T47D (cell line): ENCODE results near the gene CTRB2.
"Not testable (repeated sequence)": the region's sequence is repeated elsewhere in the genome, so short reads cannot be mapped to it uniquely, and the experiment has no call there.

Experiments
- DNase-seq, 2 experiments: peaks; one replicate each; pipeline versions ENCODE4 v3.0.0 to v3.0.0-alpha.2; 2011 to 2012; ENCODE audit warnings: low read depth in 1 of 2, low spot score in 1 of 2
- JUND ChIP-seq: IDR thresholded peaks from 2 replicates; pipeline ENCODE4 v1.6.1; 2012; ENCODE audit warnings: low read depth
- in situ Hi-C: cut with HindIII; loops from 2 replicates; pipeline ENCODE4 v1.10.0; 2016; ENCODE audit warnings: low sequenced_read_pairs, low pct_unique_long_range_greater_than_20kb

The CTRB2 gene

DNA sequence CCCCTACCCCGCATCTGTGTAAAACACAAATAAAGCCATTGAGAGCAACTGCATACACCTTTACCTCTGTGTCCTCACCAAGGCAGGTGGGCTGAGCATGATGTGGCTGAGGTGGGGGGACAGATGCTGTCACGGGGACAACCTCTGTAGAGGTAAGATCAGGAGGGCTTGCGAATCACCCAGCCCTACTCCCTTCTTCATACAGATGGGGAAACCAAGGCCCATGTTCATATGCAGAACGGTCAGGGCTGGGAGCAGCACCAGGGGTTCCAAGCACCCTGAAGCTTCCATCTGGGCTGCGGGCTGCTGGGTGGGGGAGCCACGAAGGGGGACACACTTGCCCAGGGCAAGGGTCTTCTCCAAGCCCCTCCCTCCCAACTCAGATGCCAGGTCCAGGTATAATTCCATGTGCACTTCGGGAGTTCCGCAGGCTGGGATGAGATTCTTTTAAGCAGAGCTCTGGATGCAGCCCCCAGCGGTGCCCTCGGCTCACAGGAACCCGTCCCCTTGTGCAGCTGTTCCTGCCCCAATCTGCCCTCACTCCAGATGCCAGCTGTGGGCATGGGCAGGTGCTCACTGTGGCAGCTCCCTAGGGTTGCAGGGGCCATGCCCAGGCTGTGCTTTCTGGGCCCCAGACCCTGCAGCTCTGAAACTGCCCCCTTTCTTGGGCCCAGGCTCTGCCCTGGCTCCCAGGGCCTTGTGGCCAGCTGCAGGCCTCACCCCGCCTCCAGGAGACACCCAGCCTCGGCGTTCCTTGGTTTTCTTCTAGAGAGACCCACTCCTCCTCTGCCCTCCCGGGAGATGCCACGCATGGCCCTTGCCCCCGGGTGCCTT, 21.4 kb upstream of the CTRB2 start:
- DNase-seq, result no peak
- no peak for TF ChIP-seq JUND
- in situ Hi-C loops, result no loop called here

DNA sequence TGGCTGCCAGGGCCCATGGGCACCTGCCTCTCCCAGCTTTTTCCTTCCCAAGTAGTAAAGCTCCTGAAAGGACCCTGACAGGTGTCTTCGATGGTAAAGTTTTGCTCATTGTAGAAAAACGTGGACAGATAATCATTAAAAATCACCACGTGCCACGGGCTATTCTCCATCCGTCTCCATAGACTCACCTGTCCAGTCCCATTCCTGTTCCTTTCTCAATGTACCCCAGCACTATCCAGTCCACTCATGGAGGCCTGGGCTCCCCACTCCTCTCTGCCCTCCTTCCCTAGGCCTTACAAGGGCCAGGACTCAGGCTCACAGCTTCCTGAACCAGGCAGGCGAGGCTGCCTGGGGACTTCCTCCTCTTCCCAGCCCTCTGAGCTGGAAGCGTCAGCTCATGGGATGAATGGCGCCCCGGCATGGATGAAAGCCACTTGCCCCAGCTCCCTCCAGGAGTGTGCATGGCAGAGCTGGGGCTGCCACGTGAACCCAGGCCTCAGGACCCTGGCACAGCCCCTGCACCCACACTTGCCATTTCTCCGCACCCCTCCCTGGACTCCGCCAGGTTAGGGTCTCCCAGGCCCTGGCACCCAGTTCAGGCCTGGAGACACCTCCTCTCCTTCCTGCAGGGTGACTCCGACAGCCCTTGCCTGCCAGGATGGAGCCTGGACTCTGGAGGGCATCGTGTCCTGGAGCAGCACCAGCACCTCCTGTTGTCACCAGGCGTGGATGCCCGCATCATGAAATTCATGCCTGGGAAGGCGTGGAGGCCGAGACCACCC, 20.6 kb upstream of the CTRB2 start:
- TF ChIP-seq JUND, result no peak
- in situ Hi-C loops, result no loop called here
- DNase-seq, result no peak

DNA sequence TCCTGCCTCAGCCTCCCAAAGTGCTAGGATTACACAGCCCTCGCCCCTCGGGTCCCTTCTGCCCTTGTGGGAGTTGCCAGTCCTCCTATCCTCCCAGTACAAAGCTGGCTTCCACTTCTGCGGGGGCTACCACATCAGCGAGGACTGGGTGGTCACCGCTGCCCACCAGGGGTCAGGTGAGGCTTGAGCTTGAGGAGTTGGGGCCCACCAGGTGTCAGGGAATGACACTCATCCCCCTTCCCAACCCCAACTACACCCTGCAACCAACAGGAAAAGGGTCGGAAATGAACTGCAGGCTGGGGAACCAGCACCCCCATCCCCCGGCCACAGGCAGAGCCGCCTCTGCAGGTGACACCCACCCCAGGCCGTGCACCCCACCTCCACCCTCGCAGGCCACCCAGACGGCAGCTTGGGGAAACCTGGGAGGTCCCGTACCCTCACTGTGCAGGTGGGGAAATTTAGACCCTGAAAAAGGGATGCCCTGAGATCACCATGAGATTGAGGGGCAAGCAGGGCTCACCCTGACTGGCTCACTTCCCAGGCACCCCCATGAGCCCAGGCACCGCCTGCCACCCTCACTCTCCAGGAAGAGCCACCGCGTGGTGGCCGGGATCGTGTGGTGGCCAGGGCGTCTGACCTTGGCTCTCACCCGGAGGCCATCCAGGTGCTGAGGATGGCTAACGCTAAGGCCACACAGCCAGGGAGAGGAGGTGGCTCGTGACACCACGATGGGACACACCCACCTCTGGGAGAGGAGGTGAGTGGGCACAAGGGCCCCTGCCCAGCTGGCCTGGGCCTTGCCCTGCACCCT, 19.8 kb upstream of the CTRB2 start:
- in situ Hi-C loops, result no loop called here
- TF ChIP-seq JUND, result no peak
- no peak for DNase-seq

DNA sequence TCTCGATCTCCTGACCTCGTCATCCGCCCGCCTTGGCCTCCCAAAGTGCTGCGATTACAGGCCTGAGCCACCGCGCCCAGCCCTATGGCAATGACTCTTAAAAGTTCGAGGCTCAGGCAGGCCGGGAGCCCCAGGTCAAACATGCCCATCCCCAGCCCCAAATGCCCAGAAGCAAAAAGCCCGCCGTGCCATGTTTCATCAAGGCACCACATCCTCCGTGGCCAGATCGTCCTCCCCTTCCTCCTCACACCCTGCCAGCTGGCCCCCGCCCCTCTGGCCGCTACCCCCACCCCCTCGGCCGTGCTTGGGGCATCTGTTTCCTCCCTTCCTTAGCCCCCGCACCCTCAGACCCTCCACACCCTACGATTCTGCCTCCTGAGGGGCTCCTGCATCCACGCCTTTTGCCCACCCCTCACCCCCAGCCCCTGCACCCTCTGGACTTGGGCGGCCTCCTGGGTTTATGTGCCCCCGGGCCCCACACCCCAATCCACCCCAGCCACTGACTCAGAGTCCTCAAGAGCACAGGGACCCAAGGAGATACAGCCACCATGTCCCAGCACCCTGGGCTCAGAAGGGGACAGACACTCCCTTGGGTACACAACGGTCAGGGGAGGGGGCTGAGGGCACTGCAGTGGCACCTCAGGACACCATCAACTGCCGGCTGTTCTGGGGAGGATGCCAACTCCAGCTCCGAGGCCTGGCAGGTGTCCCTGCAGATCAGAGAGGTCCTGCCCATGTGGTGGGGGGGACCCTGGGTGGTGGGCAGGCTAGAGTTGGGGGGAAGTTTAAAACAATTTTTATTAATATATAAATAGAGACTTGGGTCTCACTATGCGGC, 18.9 kb upstream of the CTRB2 start:
- no peak for DNase-seq
- TF ChIP-seq JUND, result no peak
- in situ Hi-C loops, result no loop called here

DNA sequence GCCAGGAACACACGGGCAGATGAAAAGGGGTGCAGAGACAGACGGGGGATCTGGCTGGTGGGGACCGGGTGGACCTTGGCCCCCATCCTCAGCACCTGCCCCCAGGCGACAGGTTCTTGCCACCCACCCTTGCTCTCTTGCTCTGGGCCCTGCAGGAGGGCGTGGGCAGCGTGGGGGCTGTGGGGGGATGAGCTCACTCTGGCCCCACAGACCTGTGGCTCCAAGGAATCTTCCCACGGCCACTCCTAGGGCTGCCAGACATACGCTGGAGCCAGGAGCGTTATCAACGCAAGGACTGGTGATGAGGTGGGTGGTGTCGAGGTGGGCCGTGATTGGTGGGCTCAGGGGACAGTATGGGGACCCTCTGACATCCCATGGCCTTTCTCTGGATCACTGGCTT, 18.1 kb upstream of the CTRB2 start:
- DNase-seq, result no peak
- in situ Hi-C loops, result no loop called here
- TF ChIP-seq JUND, result no peak

DNA sequence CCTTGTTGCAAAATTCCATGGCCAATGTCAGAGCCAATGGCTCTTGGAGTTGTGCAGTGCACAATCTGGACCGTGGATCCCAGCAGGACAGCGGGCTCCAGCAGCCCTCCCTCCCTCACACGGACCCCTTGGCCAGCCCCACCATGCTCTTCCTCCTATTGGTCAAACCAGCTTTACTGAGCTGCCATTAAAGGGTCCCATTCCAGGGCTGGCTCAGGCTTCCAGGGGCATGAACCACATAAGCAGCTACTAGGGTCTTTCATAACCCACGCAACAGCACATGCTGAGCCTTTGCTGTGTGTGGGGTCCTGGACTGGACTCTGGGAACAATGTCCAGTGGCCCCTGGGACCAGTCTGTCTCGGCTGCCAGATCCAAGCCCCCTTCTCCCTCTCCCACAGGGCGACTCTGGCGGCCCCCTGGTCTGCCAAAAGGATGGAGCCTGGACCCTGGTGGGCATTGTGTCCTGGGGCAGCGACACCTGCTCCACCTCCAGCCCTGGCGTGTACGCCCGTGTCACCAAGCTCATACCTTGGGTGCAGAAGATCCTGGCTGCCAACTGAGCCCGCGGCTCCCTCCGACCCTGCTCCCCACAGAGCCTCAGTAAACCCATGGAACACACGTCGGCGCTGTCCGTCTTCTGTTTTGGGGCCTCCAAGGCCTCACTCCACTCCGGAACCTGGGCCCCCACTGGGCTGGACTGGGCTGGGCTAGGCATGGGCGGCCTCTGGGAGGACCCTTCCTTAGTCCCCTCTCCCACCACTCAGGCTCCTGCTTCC, 17.5 kb upstream of the CTRB2 start:
- in situ Hi-C loops, result no loop called here
- no peak for DNase-seq
- no peak for TF ChIP-seq JUND

DNA sequence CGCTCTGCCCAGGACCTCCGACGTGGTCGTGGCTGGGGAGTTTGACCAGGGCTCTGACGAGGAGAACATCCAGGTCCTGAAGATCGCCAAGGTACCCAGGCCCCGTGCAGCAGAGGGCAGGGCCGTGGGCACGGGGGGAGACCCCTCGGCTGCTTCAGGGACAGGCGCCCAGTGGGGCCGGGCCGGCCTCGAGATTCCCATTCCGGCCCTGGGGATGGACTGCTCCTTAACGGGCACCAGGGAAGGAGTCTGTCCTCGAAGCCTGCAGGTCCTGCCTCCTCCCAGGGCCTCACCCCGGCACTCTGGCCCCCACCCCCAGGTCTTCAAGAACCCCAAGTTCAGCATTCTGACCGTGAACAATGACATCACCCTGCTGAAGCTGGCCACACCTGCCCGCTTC, 16.2 kb upstream of the CTRB2 start:
- in situ Hi-C loops, DNase-seq: not testable (repeated sequence)

DNA sequence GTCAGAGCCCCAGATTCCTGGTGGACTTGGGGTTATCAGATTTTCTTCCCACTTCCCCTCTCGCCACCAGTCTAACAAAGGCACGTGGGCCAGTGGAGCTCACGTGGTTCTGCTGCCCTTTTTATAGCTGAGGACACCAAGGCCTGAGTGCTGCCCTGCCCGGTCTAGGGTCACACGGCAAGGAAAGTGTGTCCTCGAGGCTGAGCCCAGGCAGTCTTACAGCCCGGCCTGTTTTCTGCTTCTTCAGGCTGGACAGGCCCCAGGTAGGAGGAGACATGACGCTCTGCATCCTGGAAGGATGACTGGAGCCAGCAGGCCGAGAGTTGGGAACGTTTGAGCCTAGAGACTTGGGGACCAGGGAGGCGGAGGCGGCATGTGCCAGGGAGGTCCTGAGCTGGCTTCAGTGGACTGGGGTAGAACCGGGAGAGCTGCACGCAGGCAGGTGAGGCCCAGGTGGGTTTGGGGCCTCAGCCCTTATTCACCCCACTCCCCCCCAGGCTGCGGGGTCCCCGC, 15.4 kb upstream of the CTRB2 start:
- TF ChIP-seq JUND, result no peak
- DNase-seq, result no peak
- in situ Hi-C loops, result no loop called here

DNA sequence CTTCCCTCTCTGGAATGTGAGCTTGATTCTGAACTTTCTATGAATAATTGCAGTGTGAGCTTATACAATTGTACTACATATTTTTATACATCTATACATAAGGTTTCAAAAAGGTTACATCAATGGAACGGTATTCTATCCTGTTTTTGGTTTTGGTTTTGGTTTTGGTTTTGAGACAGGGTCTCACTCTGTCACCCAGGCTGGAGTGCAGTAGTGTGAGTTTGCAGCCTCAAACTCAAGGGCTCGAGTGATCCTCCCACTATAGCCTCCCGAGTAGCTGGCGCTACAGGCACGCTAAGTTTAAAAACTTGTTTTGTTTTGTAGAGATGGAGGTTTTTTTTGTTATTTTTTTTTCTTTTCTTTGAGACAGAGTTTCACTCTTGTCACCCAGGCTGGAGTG, 12.9 kb upstream of the CTRB2 start:
- in situ Hi-C loops, result no loop called here
- DNase-seq, result no peak
- no peak for TF ChIP-seq JUND

DNA sequence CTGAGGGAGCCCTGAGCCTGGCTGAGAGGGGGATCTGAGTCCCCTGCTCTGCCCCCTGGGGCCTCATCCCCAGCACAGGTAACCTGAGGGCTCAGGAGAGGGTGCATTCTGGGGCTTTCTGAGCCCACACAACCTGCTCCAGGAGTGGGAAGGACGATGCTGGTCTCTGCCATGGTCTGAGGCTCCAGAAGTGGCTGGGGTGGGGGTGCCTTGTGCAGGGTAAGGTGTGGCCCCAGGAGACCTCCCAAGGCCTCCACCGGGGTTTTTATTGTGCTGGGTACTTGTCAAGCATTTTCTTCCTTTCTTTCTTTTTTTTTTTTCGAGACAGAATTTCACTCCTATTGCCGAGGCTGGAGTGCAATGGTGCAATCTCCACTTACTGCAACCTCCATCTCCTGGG, 12.1 kb upstream of the CTRB2 start:
- no peak for DNase-seq
- TF ChIP-seq JUND, result no peak
- in situ Hi-C loops, result no loop called here
